Measurements from ENCODE around the gene ONECUT3. TPM values are rescaled to one million over a fixed set of nuclear protein-coding genes. Genes with fewer than 3 reads are reported as not detected.

Gene ONECUT3
- total and polyA plus RNA-seq, 10 of the 15 experiments (the other 5 are each of a cell fraction or from before 2014, with no cell fraction given): not detected

GRCh38 chr19:1785310-1785709, 32.0 kb downstream of the ONECUT3 start:
- H3K4me2 ChIP-seq (ENCODE audit: control insufficient read depth, insufficient read depth): no peak overlapping the region
- H2AFZ ChIP-seq (ENCODE audit: control insufficient read depth, low read depth, low read length): no peak overlapping the region
- H3K4me3 ChIP-seq: no peak overlapping the region
- H3K79me2 ChIP-seq (ENCODE audit: control insufficient read depth, insufficient read depth, low read length): no peaks in the 10 kb centered on the region
- in situ Hi-C loops (cut with MboI) (no loop called here), intact Hi-C loops (cut with micrococcal nuclease; ENCODE audit: unreplicated experiment) (no loop called here)
- RAD21 ChIA-PET (ENCODE audit: unreplicated experiment): no interaction called here
- DNase-seq (ENCODE audit: low read depth, low spot score): no peak
- no peak for ATAC-seq
- SMC1A ChIA-PET (ENCODE audit: uncharacterized antibody, unreplicated experiment): no interaction called here
- FAIRE-seq: no peak
- H3K27ac ChIP-seq (ENCODE audit: control insufficient read depth, insufficient read depth): no peak overlapping the region
- POLR2A ChIA-PET: interaction anchor here (1.0 kb wide), 1 partner anchor 10 kb away, joined by 8 read pairs; no protein-coding TSS in a partner anchor
- CTCF ChIA-PET: interaction anchor here (1.8 kb wide), 1 partner anchor 239 kb away, joined by 4 read pairs; no protein-coding TSS in a partner anchor
- WGBS (ENCODE audit: insufficient coverage, insufficient replicate concordance, low lambda C conversion rate, missing lambda C conversion rate): 71% methylated on average over 19 of the region's 19 CpGs
- TF ChIP-seq ZSCAN29 (IDR thresholded peaks at IDR 0.05) (no peak), TBL1XR1 (IDR thresholded peaks at IDR 0.05; ENCODE audit: low read depth, low read length) (no peak), SREBF1 (IDR thresholded peaks at IDR 0.05; ENCODE audit: low read length) (no peak), EED (IDR thresholded peaks at IDR 0.05; ENCODE audit: low read depth) (no peak), E2F8 (IDR thresholded peaks at IDR 0.05; ENCODE audit: low read depth, partially characterized antibody) (no peak), HCFC1 (IDR thresholded peaks at IDR 0.05; ENCODE audit: low read length) (no peak), SMARCA5 (IDR thresholded peaks at IDR 0.05) (no peak), NFIC (IDR thresholded peaks at IDR 0.05; ENCODE audit: low read depth, low read length) (no peak), HDGF (IDR thresholded peaks at IDR 0.05) (no peak), EP300 (IDR thresholded peaks at IDR 0.05; ENCODE audit: borderline replicate concordance in 1 of 2, control insufficient read depth in 1 of 2, low read depth in 2 of 2, low read length in 2 of 2) (no peak), ATF7 (IDR thresholded peaks at IDR 0.05; ENCODE audit: low read depth) (no peak), POLR2A (IDR thresholded peaks at IDR 0.05; ENCODE audit: low read depth, low read length) (no peak), ZNF217 (IDR thresholded peaks at IDR 0.05) (no peak), RELB (IDR thresholded peaks at IDR 0.05; ENCODE audit: low read depth) (no peak), SREBF2 (IDR thresholded peaks at IDR 0.05; ENCODE audit: low read length) (no peak)
- no peaks in the 10 kb centered on the region; the same call in 2 of the 3 replicates for H3K9me3 ChIP-seq (replicated peaks; ENCODE audit: control insufficient read depth, insufficient read depth, low read length)
- H3K9ac ChIP-seq (ENCODE audit: control insufficient read depth, insufficient read depth, low read length): no peak overlapping the region
- H3K27me3 ChIP-seq (replicated peaks in 1 of 2; ENCODE audit: control insufficient read depth in 2 of 2, insufficient read depth in 2 of 2, low read length in 1 of 2): no peaks in the 10 kb centered on the region; a peak in 1 of 4 replicates
- no peaks in the 10 kb centered on the region for H3K4me1 ChIP-seq (ENCODE audit: control insufficient read depth, insufficient read depth, low read length)
- no peaks in the 10 kb centered on the region for H3K36me3 ChIP-seq (ENCODE audit: control insufficient read depth in 2 of 2, insufficient read depth in 2 of 2, low read length in 1 of 2)
- no peaks in the 10 kb centered on the region for H4K20me1 ChIP-seq (ENCODE audit: control insufficient read depth, insufficient read depth)
- no TSS peak for BruUV-seq (replicated peaks)
